SU-DHL-6 (cell line): ENCODE results near the gene ADCY7.

ENCODE experiments used
- H2AFZ ChIP-seq: fragments of 200-600 bp; sonication (generic); 2 replicates; pipeline ENCODE4 v1.6.1; 2014; ENCODE audit warnings: low read depth, mild to moderate bottlenecking, moderate library complexity, mixed read lengths, antibody characterized with exemption, low read length; ENCODE audit not compliant: severe bottlenecking
- H3F3A ChIP-seq: fragments of 200-600 bp; shearing (Covaris generic); 2 replicates; pipeline ENCODE4 v1.6.0; 2016; ENCODE audit warnings: antibody characterized with exemption, mild to moderate bottlenecking; ENCODE audit not compliant: insufficient read depth
- H3K27ac ChIP-seq: fragments of 200-600 bp; sonication (generic); 2 replicates; pipeline ENCODE4 v1.5.1; 2016; ENCODE audit warnings: low read depth, mild to moderate bottlenecking, low read length, moderate library complexity, mixed read lengths
- H3K27me3 ChIP-seq: fragments of 200-600 bp; sonication (generic), shearing (Covaris generic); 2 replicates; pipeline ENCODE4 v1.6.0; 2014; ENCODE audit warnings: mild to moderate bottlenecking, low read length
- H3K36me3 ChIP-seq: fragments of 200-600 bp; sonication (generic); 2 replicates; pipeline ENCODE4 v1.6.1; 2014; ENCODE audit warnings: mild to moderate bottlenecking, low read length, mixed read lengths
- H3K4me2 ChIP-seq: fragments of 300-600, 200-600 bp; shearing (Covaris generic), sonication (generic); 2 replicates; pipeline ENCODE4 v1.6.0; 2014; ENCODE audit warnings: low read length, low read depth, mild to moderate bottlenecking; ENCODE audit not compliant: poor library complexity, severe bottlenecking
- H3K4me3 ChIP-seq: fragments of 200-600 bp; sonication (generic); 2 replicates; pipeline ENCODE4 v1.5.1; 2014; ENCODE audit warnings: antibody characterized with exemption, low read length, mild to moderate bottlenecking, mixed read lengths; ENCODE audit not compliant: insufficient read depth, poor library complexity, severe bottlenecking
- H3K79me2 ChIP-seq: fragments of 200-600 bp; sonication (generic); 2 replicates; pipeline ENCODE4 v1.6.1; 2014; ENCODE audit warnings: mild to moderate bottlenecking, low read length, moderate library complexity; ENCODE audit not compliant: insufficient read depth
- H3K9ac ChIP-seq: fragments of 200-600 bp; sonication (generic); 2 replicates; pipeline ENCODE4 v1.7.0; 2014; ENCODE audit warnings: mild to moderate bottlenecking, low read length
- H3K9me2 ChIP-seq: fragments of 200-600 bp; sonication (generic); replicated peaks from 2 replicates; pipeline ENCODE4 v1.6.1; 2014; ENCODE audit warnings: low read length; ENCODE audit not compliant: insufficient read depth
- H3K9me3 ChIP-seq: fragments of 200-600 bp; sonication (generic); 2 replicates; pipeline ENCODE4 v1.6.1; 2014; ENCODE audit warnings: low read length, mixed read lengths; ENCODE audit not compliant: insufficient read depth
- H4K20me1 ChIP-seq: fragments of 200-600 bp; sonication (generic); 2 replicates; pipeline ENCODE4 v1.6.1; 2014; ENCODE audit warnings: low read depth, mild to moderate bottlenecking, antibody characterized with exemption, low read length, moderate library complexity, mixed read lengths
- EZH2phosphoT487 ChIP-seq: fragments of 200-600 bp; sonication (generic), shearing (Covaris generic); conservative IDR thresholded peaks from 2 replicates; pipeline ENCODE4 v1.6.1; 2018; ENCODE audit warnings: mild to moderate bottlenecking, antibody characterized with exemption, low read length, moderate library complexity, mixed read lengths
- TF ChIP-seq, protein P1 (sequence below): fragments of 200-600 bp; sonication (generic); IDR thresholded peaks from one replicate; pipeline ENCODE4 v1.5.1; 2017; ENCODE audit warnings: antibody characterized with exemption, mild to moderate bottlenecking, low read length, moderate library complexity; ENCODE audit not compliant: insufficient read depth, poor library complexity, severe bottlenecking

The ADCY7 gene

DNA sequence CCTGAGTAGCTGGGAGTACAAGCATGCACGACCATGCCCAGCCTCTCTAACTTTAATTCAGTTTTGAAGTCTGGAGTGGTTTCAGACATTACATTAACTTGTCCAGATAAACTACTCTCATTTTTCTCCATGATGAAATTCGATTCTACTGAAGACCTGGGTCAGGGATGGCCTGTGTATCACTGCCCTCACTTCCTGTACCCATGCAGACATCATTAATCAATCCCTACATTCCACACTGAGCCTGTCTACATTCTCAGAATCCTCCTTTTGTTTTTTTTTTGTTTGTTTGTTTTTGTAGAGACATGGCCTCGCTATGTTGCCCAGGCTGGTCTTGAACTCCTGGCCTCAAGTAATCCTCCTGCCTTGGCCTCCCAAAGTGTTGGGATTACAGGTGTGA, 22.6 kb downstream of the ADCY7 start:
- Histone ChIP-seq H3K9me3 (no peaks in the 10 kb centered on the region), H3K79me2 (0 out of 2 replicates have a peak, but pooled peaks cover 10% of the 10 kb centered on the region)
- TF ChIP-seq, protein P1, sequence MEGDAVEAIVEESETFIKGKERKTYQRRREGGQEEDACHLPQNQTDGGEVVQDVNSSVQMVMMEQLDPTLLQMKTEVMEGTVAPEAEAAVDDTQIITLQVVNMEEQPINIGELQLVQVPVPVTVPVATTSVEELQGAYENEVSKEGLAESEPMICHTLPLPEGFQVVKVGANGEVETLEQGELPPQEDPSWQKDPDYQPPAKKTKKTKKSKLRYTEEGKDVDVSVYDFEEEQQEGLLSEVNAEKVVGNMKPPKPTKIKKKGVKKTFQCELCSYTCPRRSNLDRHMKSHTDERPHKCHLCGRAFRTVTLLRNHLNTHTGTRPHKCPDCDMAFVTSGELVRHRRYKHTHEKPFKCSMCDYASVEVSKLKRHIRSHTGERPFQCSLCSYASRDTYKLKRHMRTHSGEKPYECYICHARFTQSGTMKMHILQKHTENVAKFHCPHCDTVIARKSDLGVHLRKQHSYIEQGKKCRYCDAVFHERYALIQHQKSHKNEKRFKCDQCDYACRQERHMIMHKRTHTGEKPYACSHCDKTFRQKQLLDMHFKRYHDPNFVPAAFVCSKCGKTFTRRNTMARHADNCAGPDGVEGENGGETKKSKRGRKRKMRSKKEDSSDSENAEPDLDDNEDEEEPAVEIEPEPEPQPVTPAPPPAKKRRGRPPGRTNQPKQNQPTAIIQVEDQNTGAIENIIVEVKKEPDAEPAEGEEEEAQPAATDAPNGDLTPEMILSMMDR, result no peak
- TF ChIP-seq EZH2phosphoT487, result no peak

DNA sequence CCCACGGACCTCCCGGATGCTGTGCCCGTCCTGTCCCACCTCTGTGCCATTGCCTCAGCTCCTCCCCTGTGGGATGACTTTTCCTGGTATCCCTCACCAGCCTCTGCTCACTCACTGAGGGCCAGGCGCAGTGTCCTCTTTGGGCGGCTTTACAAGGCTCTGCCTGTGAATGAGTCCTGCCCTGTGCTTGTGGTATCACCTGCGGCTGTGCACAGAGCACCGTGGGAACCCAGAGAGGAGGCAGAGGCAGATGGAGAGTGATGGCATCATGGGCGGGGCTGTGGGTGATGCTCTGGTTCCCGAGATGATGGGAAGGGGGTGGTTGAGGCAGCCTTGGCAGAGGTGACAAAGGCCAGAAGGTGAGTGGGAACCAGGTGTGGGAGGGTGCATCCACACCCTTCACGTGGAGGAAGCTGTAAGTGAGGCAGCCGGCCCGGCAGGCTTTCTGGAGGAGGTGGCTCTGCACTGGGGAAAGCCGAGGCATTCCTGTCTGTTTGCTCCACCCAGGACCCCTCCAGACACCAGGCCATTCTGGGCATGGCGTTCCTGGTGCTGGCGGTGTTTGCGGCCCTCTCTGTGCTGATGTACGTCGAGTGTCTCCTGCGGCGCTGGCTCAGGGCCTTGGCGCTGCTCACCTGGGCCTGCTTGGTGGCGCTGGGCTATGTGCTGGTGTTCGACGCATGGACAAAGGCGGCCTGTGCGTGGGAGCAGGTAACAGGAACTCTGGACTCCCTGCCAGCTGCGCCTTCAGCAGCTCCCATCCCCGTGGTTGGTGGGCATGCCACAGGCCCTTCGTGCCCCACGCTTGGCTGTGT, 23.8 kb downstream of the ADCY7 start:
- no peak overlapping the region for H3K9ac ChIP-seq

More for the DNA sequence above, 22.6 kb downstream of the ADCY7 start:
- no peaks in the 10 kb centered on the region for H3K27me3 ChIP-seq
- no peak overlapping the region for H3K9ac ChIP-seq
- no peaks in the 10 kb centered on the region for H3K36me3 ChIP-seq
- no peaks in the 10 kb centered on the region for H4K20me1 ChIP-seq
- no peak overlapping the region for H2AFZ ChIP-seq
- no peak overlapping the region for H3K27ac ChIP-seq
- H3K4me3 ChIP-seq, result no peak overlapping the region
- H3K4me2 ChIP-seq, result no peak overlapping the region
- H3F3A ChIP-seq, result no peaks in the 10 kb centered on the region
- H3K9me2 ChIP-seq, result no peaks in the 10 kb centered on the region

DNA sequence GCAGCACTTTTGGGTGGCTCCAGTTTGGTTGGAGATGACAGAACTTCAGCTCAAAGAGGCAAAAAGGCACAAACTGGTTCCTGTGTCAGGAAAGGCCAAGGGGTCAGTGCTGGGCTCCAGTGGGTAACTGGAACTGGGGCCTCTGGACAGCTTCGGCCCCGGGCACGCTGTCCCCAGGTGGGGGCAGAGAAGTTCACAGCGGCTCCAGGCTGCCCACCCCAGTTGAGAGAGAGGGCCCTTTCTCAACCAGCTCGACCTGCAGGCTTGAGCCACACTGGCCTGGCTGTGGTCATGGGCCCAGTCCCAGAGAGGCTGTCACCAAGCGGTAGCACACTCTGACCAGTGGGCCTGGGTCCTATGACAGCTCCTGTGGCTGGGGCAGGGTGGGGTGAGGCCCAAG, 24.5 kb downstream of the ADCY7 start:
- no peaks in the 10 kb centered on the region for H3K36me3 ChIP-seq
- TF ChIP-seq, protein P1, result no peak
- no peak for TF ChIP-seq EZH2phosphoT487

More for the DNA sequence above, 23.8 kb downstream of the ADCY7 start:
- Histone ChIP-seq H3K9me3 (no peaks in the 10 kb centered on the region), H3K4me2 (no peak overlapping the region), H3K36me3 (no peaks in the 10 kb centered on the region), H3K27ac (no peak overlapping the region), H3K79me2 (0 out of 2 replicates have a peak, but pooled peaks cover 8% of the 10 kb centered on the region), H2AFZ (no peak overlapping the region), H3K4me3 (no peak overlapping the region), H3K27me3 (no peaks in the 10 kb centered on the region), H3K9me2 (no peaks in the 10 kb centered on the region), H4K20me1 (no peaks in the 10 kb centered on the region), H3F3A (no peaks in the 10 kb centered on the region)
- no peak for TF ChIP-seq EZH2phosphoT487

More for the DNA sequence above, 24.5 kb downstream of the ADCY7 start:
- Histone ChIP-seq H3F3A (no peaks in the 10 kb centered on the region), H3K79me2 (0 out of 2 replicates have a peak, but pooled peaks cover 1% of the 10 kb centered on the region), H3K9me3 (no peaks in the 10 kb centered on the region), H3K4me3 (no peak overlapping the region), H4K20me1 (no peaks in the 10 kb centered on the region), H3K4me2 (no peak overlapping the region), H3K9me2 (no peaks in the 10 kb centered on the region), H3K27me3 (no peaks in the 10 kb centered on the region), H3K9ac (no peak overlapping the region), H3K27ac (no peak overlapping the region), H2AFZ (no peak overlapping the region)
